NCI-H2196 treated with DMSO at 0.1 percent for 48 hours (cell line): Measurements from ENCODE around the gene TAS1R3.

Source experiments
- DNase-seq: peaks from one replicate; lab custom pipeline; 2025; ENCODE audit not compliant: unreplicated experiment; lab: John Stamatoyannopoulos, UW

The TAS1R3 gene

GRCh38 chr1:1336446-1336845 is 5.4 kb downstream of the TAS1R3 start:
- DNase-seq: no peak

GRCh38 chr1:1336931-1337792 is 6.1 kb downstream of the TAS1R3 start:
- DNase-seq: no peak

GRCh38 chr1:1337793-1338147 is 6.7 kb downstream of the TAS1R3 start:
- DNase-seq: no peak

GRCh38 chr1:1338278-1338677 is 7.2 kb downstream of the TAS1R3 start:
- DNase-seq: no peak

DNA sequence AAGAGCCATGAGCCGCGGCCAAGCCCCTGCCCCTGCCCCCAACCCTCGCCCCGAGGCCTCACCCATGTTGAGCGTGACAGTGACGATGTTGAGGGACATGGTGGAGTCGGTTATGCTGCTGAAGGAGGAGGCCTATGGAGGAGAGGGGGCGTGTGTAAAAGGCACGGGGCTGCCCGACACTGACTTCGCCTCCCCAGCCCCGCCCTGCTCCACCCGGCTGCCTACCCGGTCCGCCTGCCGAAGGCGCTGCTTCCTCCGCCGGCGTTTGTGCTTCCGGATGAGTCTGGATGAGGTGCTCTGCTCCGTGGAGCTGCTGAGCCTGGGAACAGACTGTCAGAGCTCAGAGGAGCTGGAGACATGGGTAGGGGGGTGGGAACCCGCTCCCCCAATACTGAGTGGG is 9.1 kb downstream of the TAS1R3 start:
- no peak for DNase-seq

DNA sequence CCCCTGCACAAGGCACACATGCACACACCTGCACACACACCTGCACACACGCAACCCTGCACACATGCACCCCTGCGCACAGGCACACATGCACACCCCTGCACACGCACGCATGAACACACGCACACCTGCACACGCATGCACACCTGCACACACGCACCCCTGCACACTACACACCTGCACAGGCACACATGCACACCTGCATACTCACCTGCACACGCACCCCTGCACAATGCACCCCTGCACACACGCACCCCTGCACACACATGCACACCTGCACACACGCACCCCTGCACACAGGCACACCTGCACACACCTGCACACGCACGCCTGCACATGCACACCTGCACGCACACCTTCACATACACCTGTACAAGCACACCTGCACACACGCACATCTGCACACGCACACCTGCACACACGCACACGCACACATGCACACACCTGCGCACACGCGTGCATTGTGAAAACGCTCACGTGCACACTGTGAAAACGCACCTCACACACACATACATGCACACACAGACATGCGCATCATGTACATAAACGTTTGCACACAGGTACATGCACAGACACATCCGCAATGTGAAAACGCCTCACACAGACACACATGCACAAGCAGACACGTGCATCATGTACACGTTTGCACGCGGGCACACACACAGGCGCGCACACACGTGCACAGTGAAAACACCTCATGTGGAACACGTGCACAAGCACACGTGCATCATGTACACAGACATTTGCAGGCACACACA is 9.9 kb downstream of the TAS1R3 start:
- DNase-seq: no peak

DNA sequence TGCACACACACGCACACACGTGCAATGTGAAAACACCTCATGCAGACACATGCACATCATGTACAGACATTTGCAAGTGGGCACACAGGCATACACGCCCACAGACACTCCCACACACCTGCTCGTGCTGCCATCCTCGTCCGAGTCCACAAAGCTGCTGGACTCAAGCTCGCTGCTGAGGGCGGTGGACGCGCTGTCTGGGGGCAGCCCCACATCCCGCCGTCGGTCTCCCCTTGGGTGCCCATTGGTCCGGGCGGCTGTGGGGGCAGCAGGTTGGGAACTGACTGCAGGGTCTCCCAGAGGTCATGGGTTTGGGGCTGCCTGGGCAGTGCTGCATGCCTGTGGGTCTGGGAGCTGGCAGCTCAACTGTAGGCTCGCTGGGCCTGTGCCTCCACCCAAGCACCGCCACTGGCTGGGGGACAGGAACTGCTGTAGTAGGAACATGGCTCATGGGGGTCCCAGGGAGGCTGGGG is 10.5 kb downstream of the TAS1R3 start:
- no peak for DNase-seq

DNA sequence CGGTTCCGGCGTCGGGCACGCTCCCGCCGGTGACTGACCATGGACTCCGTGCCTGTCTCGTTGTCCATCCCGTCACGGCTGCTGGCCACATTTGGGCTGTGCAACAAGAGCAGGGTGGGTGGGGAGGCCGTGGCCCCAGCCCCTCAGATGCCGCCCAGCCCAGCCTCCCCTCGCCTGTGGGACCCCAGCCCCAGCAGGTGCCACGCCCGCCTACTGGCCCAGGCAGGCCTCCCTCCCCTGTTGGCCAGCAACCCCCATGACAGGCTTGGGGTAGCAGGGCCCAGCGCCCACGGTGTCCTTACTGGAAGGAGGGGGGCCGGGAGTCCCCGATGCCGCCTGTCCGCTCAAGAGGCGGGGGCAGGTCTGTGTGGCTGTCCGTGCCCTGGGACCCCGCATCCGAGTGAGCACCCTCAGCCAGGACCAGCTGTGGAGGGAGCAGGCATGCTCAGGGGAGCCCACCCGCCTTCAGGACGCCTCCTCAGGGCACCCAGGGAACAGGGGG is 11.0 kb downstream of the TAS1R3 start:
- no peak for DNase-seq

- DNase-seq: no peak
Measured at GRCh38 chr1:1342584-1343115, 11.6 kb downstream of the TAS1R3 start.

- no peak for DNase-seq
Measured at GRCh38 chr1:1343811-1344421, 12.8 kb downstream of the TAS1R3 start.

DNA sequence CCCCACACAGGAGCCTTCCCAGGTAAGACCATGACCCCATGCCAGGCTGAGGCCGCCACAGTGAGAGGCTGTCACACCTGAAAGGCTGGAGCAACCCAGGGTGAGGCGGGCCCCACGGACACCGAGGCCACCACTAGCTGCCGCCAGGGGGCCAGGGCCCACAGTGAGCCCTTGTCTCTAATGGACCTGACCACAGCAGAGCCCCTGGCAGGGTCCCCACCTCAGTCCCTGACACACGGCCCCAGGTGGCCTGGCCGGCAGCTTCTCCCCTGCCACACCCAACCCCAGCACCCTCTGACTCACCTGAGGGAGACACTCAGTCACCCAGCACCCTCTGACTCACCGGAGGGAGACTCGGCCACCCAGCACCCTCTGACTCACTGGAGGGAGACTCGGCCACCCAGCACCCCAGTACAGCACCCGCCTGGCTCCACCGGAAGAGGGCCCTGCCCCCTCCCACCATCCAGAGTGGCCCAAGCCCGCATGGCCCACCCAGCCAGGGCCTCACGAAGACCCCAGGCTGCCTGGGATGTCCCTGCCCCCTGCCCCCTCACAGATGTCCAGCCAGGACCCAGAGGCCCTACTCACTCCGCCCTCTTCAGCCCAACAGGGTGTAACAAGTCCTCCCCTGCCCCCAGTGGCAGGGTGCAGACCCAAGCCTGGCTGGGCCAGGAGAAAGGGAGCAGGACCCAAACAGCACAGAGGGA is 13.7 kb downstream of the TAS1R3 start:
- DNase-seq: no peak

GRCh38 chr1:1345384-1345783 is 14.3 kb downstream of the TAS1R3 start:
- DNase-seq: no peak

DNA sequence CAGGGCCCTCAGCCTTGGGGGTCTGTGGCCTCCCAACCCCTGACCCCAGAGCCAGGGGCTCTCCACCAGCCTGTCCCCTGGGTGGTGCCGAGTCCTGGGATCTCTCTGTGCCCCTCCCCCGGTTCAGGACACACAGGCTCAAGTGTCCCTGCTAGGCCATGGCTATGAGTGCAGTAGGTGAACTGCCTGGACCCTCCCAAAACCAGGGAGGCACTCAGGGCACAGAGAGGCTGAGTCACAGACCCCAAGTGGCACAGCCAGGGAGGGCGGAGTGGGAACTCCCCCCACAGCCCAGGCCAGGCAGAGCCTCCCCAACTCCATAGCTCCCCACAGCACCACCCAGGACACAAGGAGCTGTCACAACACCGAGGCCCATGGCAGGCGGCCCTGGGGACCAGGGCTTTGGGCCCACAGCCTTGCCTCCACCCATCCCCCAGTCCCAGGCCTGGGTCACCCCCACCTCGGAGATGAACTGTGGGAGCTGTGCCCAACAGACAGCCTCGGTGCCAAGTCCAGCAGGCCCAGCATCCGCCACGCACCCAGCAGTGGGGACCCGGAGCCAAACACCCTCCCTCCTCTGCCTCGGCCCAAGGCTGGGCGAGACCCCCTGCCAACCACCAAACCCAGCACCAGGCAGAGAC is 14.9 kb downstream of the TAS1R3 start:
- DNase-seq: no peak

DNA sequence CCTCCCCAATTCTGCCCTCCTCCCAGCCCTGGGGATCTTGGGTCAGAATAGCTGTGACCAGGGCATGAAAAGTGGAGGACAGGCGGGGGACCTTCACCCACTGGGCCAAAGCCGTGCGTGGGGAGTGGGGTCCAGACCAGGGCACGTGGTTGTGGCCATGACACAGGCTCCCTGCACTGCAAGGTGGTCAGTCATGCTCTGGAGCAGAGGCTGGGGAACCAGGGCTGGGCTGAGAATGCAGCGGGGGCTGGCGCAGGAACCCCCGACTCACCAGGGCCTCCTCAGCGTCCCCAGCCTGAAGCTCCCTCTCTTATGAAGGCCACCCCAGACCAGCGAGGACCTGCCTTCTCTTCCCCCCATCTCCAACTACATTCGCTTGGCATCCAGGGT is 15.4 kb downstream of the TAS1R3 start:
- DNase-seq: no peak

GRCh38 chr1:1347026-1347595 is 16.0 kb downstream of the TAS1R3 start:
- DNase-seq: no peak

DNA sequence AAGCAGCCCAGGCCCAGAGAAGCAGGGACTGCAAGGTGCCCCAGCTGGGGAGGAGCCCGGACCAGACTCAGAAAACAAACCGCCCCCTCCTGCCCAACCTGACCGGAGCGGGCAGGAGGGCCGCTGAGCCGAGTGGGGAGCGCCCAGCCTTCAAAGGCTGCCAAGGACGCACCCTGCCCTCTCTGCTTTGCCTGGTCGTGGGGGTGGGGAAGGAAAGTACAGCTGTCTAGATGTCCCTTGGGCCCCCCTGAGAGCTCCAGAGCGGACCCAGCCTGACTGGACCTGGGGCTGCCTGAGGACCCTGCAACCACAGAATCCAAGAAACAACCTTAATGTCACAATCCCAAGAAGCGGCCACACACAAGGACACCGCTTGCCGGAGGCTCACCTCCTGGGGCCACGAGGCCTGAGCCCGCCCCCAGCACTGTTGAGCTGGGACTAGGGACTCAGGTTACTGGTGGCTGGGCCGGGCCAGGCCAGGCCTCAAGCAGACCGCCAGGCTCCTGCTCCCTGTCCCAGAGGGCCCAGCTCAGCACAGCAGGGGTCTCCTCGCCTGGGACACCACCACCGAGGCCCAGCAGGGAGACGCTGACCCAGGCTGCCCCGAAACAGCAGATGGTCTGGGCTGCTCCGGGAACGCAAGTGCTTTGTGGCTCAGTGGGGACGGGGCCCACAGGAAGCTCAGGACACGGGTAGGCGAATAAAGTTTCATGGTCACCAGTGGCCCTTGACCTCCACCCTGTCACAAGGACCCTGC is 16.8 kb downstream of the TAS1R3 start:
- DNase-seq: no peak

DNA sequence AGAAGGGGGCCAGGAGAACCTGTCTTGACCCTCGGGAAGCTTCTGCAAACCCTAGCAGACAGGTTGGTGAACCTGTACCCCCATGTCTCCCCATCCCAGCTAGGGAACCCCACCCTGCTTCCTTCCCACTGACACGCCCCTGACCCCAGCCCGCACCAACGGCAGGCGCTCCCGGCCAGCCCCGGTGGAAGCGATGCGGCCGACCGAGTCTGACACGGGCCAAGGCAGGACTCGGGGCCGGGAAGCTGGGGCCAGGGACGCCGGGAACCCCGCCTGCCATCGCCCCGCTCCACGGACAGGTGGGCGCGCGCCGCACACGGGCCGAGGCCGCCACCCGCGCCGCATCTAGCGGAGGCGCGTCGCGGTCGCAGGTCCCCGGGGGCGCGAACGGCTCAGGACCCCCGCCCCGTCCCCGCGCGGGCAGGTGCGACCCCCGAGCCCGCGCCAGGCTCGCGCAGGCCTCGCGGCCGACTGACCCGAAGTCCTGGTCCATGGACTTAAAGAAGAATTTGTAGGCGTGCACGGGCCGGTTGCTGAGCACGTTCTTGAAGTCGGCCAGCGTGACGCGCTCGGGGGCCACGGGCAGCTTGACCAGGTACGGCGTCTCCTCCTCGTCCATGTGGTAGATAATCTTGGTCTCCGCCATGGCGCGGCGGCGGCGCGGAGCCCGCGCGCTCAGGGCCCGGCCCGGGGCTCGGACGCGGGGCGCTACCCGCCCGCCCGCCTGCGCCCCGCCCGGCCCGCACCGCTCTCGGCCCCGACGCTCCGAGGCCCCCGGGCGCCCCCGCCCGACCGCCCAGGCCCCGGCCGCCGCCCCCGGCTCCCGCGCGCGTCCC is 17.6 kb downstream of the TAS1R3 start:
- no peak for DNase-seq

DNA sequence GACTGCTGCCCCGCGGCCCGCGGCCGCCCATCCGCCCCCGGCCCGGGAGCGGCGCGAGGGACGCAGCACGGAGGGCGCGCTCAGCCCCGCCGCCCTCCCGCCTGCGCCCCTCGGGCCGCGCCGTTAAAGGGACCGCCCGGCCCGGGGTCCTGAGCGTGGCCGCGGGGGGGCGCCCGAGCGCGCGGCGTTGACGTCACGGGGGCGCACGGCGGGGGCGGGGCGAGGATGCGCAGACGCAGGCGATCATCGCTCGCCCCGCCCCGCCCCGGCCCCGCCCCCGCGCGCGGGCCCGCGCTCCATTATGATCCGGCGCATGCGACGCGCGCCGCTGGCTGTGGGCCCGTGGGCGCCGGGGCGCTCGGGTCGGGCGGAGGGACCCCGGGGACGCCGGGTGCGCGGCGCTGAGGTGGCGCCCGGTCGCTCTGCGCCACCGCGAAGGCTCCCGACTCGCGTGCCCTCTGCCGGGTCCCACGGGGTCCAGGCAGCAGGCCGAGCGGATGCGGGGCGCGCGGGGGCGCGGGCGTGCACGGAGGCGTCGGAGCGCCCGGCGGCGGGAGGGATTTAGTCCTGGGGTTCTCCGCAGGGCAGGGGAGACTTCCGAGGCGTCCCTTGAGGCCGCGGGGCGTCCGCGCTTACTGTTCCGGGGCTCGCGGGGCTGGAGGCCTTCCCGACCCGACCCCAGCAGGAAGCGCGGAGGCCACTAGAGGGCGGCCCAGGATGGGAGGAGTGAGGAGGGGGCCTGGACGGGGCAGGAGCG is 18.4 kb downstream of the TAS1R3 start, which contains the start of gene DVL1:
TSS of gene DVL1 (minus strand) at position 163 of the 757 bp plus-strand sequence. CDS start 353 bp downstream, outside the sequence.
- peak; percentile 28 for DNase-seq
